Upper lobe of left lung (tissue), 6 donors: Measurements from ENCODE around the gene TMEM141. TPM values are rescaled to one million over a fixed set of nuclear protein-coding genes. Genes with fewer than 3 reads are reported as not detected.
A peak's percentile ranks its signal among the peaks of the same experiment; 100 is the strongest.
"Not testable (repeated sequence)": the region's sequence is repeated elsewhere in the genome, so short reads cannot be mapped to it uniquely, and the experiment has no call there.

Experiments
- ATAC-seq, 2 donors: fragments of 200-7000 bp; cut with Tn5 transposase; one replicate each; pipeline ENCODE4 v1.9.1; 2022; ENCODE audit warnings: mild to moderate bottlenecking in 2 of 2, moderate library complexity in 2 of 2; ENCODE audit not compliant: low FRiP score in 2 of 2
- DNase-seq, 2 donors: peaks; one replicate each; pipeline ENCODE4 v3.0.0-alpha.2; 2019 to 2020
- H3K27ac ChIP-seq, 4 donors: fragments of 200-600 bp; sonication (generic); one replicate each; pipeline ENCODE4 v1.5.1; 2016 to 2019
- H3K27me3 ChIP-seq, 4 donors: fragments of 200-600 bp; sonication (generic); one replicate each; pipeline ENCODE4 v1.5.1; 2017 to 2019
- H3K36me3 ChIP-seq, 4 donors: fragments of 200-600 bp; sonication (generic); one replicate each; pipeline ENCODE4 v1.5.1; 2016 to 2019
- H3K4me1 ChIP-seq, 4 donors: fragments of 200-600 bp; sonication (generic); one replicate each; pipeline ENCODE4 v1.5.1; 2018 to 2019
- H3K4me3 ChIP-seq, 4 donors: fragments of 200-600 bp; sonication (generic); one replicate each; pipeline ENCODE4 v1.5.1; 2017 to 2019; ENCODE audit warnings: mild to moderate bottlenecking in 2 of 4, moderate library complexity in 1 of 4
- H3K9me3 ChIP-seq, 4 donors: fragments of 200-600 bp; sonication (generic); one replicate each; pipeline ENCODE4 v1.5.1; 2018 to 2019
- EP300 ChIP-seq, 4 donors: sonication (generic); formaldehyde crosslinking; IDR thresholded peaks; one replicate each; pipeline ENCODE4 v1.5.1; 2017; ENCODE audit warnings: antibody characterized with exemption in 4 of 4, control low read depth in 2 of 4
- POLR2A ChIP-seq, 4 donors: fragments of 450-650 bp; IDR thresholded peaks; one replicate each; pipeline ENCODE4 v1.5.1; 2016 to 2017; ENCODE audit warnings: antibody characterized with exemption in 4 of 4, mild to moderate bottlenecking in 2 of 4
- POLR2AphosphoS5 ChIP-seq, 2 donors: sonication (generic); formaldehyde crosslinking; IDR thresholded peaks; one replicate each; pipeline ENCODE4 v1.5.1; 2017; ENCODE audit warnings: antibody characterized with exemption in 2 of 2
- WGBS, 2 donors: methylation state at CpG; one replicate each; pipeline ENCODE4 v1.1.5; 2017 to 2018; 5-methylcytosine and 5-hydroxymethylcytosine counted together
- total RNA-seq, 6 donors: library from RNA; depleted of rRNA in 4 of 6; stranded (reverse); fragments of >200 nt in 4 of 6; gene quantifications; one replicate each; pipeline versions ENCODE4 v1.1.0 to v1.2.1, GENCODE V29; 2016 to 2021
- TF ChIP-seq, protein P1 (sequence below), 6 experiments: fragments of 450-650 bp in 4 of 6; fragments of 200-600 bp in 2 of 6; sonication (generic) in 2 of 6; IDR thresholded peaks; one replicate each; pipeline ENCODE4 v1.5.1; 2016 to 2019; ENCODE audit warnings: antibody characterized with exemption in 6 of 6
- donor health status: DM: no; HTN: no; CAD: no; lungs with moderate emphysema.
- donor health status: DM: no; HTN: yes; CAD: no; lungs with severe emphysema.

TMEM141 gene
- total RNA-seq, 6 donors from 2014 or later: 55.5 to 134 (median 80.5) TPM

DNA sequence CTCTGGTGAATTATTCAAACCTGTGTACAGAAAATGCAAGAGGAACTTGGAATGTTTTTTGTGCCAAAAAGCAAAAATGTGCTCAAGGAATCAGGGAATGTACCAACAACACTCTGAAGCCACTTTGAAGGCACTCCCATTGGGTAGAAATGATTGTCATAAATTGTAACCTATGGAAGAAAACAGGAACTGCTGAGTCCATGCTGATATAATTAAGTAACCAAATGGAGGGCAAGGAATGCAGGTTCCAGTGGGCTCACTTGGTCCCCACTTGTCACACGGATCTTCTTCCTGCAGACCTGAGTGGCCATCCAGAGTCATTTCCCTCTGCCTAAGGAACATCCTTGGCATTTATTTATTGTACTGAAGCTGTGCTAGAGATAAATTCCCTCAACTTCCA, 39.9 kb upstream of the TMEM141 start:
- H3K4me1 ChIP-seq: peaks cover 0 to 11% (median 0%) of the 10 kb centered on the region in 4 donors
- ATAC-seq (no peak), DNase-seq (no peak)
- TF ChIP-seq EP300 (IDR thresholded peaks at IDR 0.05) (no peak), POLR2AphosphoS5 (IDR thresholded peaks at IDR 0.05) (no peak), POLR2A (IDR thresholded peaks at IDR 0.05) (no peak)
- TF ChIP-seq, protein P1, sequence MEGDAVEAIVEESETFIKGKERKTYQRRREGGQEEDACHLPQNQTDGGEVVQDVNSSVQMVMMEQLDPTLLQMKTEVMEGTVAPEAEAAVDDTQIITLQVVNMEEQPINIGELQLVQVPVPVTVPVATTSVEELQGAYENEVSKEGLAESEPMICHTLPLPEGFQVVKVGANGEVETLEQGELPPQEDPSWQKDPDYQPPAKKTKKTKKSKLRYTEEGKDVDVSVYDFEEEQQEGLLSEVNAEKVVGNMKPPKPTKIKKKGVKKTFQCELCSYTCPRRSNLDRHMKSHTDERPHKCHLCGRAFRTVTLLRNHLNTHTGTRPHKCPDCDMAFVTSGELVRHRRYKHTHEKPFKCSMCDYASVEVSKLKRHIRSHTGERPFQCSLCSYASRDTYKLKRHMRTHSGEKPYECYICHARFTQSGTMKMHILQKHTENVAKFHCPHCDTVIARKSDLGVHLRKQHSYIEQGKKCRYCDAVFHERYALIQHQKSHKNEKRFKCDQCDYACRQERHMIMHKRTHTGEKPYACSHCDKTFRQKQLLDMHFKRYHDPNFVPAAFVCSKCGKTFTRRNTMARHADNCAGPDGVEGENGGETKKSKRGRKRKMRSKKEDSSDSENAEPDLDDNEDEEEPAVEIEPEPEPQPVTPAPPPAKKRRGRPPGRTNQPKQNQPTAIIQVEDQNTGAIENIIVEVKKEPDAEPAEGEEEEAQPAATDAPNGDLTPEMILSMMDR (IDR thresholded peaks at IDR 0.05): no peak
- 59 to 94% methylated on average over 1 of the region's 1 CpG for WGBS, 2 donors
- H3K9me3 ChIP-seq: peaks cover 0 to 9% (median 3%) of the 10 kb centered on the region in 4 donors
- no peak overlapping the region for H3K4me3 ChIP-seq
- no peaks in the 10 kb centered on the region for H3K36me3 ChIP-seq
- H3K27ac ChIP-seq: no peak overlapping the region
- no peaks in the 10 kb centered on the region for H3K27me3 ChIP-seq

DNA sequence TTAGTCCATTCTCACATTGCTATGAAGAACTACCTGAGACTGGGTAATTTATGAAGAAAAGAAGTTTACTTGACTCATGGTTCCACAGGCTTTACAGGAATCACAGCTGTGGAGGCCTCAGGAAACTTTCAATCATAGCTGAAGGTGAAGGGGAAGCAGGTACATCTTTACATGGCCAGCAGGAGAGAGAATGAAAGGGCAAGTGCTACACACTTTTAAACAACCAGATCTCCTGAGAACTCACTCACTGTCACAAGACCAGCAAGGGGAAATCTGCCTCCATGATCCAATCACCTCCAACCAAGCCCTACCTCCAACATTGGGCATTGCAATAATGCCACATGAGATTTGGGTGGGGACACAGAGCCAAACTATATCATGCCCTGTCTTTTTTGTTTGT, 39.3 kb upstream of the TMEM141 start:
- peaks cover 0 to 11% (median 0%) of the 10 kb centered on the region in 4 donors for H3K4me1 ChIP-seq
- no peak overlapping the region for H3K27ac ChIP-seq
- ATAC-seq (no peak), DNase-seq (no peak)
- peaks cover 0 to 9% (median 3%) of the 10 kb centered on the region in 4 donors for H3K9me3 ChIP-seq
- TF ChIP-seq POLR2A (IDR thresholded peaks at IDR 0.05): no peak
- no peak for TF ChIP-seq POLR2AphosphoS5 (IDR thresholded peaks at IDR 0.05)
- H3K27me3 ChIP-seq: no peaks in the 10 kb centered on the region
- H3K36me3 ChIP-seq: no peaks in the 10 kb centered on the region
- no peak overlapping the region for H3K4me3 ChIP-seq

DNA sequence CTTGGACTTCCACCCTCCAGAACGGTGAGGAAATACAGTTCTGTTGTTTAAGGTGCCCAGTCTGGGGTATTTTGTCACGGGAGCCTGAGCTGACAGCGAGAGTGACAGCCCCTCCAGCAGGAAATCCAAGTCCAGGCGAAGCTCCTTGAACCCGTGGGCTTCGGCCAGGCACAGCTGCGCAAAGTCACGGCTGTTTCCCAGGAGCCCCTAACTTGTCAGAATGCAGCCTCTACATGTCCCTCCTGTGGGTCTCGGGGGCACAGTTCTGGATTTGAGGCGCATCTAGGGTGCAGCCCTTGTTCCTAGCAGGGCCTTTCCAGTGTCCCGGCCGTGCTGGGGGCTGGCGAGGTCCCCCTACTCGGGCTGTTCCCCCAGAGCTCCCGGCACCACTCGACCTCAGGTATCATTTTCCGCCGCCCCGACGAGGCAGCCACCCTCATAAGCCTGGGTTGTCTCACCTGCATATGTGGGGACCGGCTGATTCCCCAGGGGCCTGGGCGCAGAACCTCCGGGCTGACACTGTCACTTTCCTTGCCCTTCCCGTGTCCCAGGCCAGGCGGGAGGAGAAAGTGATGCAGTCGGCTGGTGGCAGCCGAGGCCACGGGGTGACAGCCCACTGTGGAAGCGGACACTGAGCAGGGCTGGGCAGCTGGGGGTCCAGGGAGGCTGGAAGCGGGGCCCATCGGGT, 37.6 kb upstream of the TMEM141 start:
- 81 to 84% methylated on average over 13 to 27 of the region's 31 CpGs for whole genome bisulfite sequencing, 2 donors
- TF ChIP-seq, protein P1 (IDR thresholded peaks at IDR 0.05): no peak
- no peak for TF ChIP-seq EP300 (IDR thresholded peaks at IDR 0.05)
- TF ChIP-seq POLR2AphosphoS5 (IDR thresholded peaks at IDR 0.05): no peak
- TF ChIP-seq POLR2A (IDR thresholded peaks at IDR 0.05): no peak
- Histone ChIP-seq H3K36me3 (no peaks in the 10 kb centered on the region), H3K9me3 (peaks cover 0 to 9% (median 3%) of the 10 kb centered on the region in 4 donors), H3K4me3 (no peak overlapping the region), H3K27ac (no peak overlapping the region), H3K27me3 (no peaks in the 10 kb centered on the region), H3K4me1 (peaks cover 0 to 7% (median 2%) of the 10 kb centered on the region in 4 donors)
- peak in 1 of 2 donors; percentile 62 for DNase-seq
- no peak for ATAC-seq

DNA sequence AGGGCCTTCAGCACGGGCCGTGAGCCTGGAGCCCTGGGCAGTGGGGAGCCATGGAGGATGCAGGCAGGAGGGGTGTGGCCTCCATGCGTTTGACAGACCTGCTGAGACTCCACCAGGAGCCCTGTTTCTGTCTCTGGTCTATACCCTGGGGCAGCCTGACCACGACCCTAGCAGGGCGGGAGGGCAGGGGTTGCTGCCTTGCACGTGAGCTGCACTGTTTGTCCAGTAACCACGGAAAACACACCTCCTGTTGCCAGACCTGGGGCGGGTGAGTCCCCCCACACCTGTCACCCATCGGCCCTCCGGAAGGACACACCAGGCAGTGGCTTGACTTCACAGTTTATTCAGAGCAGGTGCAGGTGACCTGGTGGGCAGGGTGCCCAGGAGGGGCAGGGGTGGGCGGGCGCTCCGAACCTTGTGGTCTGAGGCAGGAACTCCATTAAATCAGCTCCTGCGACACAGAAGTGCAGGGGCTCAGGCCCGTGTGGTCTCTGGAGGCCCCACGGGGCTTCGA, 37.0 kb upstream of the TMEM141 start:
- H3K4me3 ChIP-seq: no peak overlapping the region
- peaks cover 0 to 9% (median 3%) of the 10 kb centered on the region in 4 donors for H3K9me3 ChIP-seq
- no peaks in the 10 kb centered on the region for H3K36me3 ChIP-seq
- TF ChIP-seq, protein P1 (IDR thresholded peaks at IDR 0.05): no peak
- TF ChIP-seq POLR2AphosphoS5 (IDR thresholded peaks at IDR 0.05) (no peak), EP300 (IDR thresholded peaks at IDR 0.05) (no peak), POLR2A (IDR thresholded peaks at IDR 0.05) (no peak)
- no peak overlapping the region for H3K27ac ChIP-seq
- peak in 1 of 2 donors; percentile 55 for DNase-seq
- peaks cover 0 to 5% (median 2%) of the 10 kb centered on the region in 4 donors for H3K4me1 ChIP-seq
- no peaks in the 10 kb centered on the region for H3K27me3 ChIP-seq
- 77% methylated on average over 11 of the region's 17 CpGs; no CpG with 5 or more reads in 1 of the 2 donors for WGBS, 2 donors
- ATAC-seq: no peak

DNA sequence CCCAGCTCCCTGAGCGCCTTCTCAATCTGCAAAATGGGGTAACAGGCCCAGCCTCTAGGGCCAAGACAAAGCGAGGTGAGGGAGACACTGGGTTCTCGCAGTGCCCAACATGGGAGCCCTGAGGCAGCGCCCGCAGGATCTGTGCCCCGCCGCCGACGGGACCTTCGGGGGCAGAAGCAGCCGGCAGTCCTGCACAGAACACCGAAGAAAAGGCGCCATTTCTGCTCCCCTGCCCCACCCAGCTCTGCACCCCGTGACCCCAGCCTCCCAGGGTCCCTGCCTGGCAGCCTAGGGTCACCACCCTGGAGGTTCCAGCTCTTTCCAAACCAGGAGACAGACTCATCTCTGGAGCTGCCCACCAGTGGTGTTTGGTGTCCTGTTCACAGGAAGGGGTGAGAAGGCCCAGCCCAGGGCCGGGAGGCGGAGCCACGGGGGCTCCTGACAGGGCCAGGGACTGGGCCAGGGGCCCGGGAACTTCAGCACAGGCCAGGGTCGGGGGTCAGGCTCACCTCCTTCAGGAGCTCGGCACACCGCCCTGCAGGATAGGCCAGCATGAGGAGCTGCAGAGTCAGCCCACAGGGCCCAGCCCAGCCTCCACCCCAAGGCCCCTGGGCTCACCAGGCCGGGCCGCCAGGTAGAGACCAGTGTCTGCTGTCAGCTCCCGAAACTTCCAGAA, 36.4 kb upstream of the TMEM141 start:
- Histone ChIP-seq H3K4me1 (peaks cover 0 to 5% (median 0%) of the 10 kb centered on the region in 4 donors), H3K4me3 (no peak overlapping the region), H3K27ac (no peak overlapping the region), H3K27me3 (no peaks in the 10 kb centered on the region), H3K36me3 (no peaks in the 10 kb centered on the region), H3K9me3 (peaks cover 0 to 9% (median 3%) of the 10 kb centered on the region in 4 donors)
- DNase-seq: peak in 1 of 2 donors; percentile 76
- 81 to 84% methylated on average over 11 to 24 of the region's 24 CpGs for WGBS, 2 donors
- TF ChIP-seq POLR2A (IDR thresholded peaks at IDR 0.05) (no peak), EP300 (IDR thresholded peaks at IDR 0.05) (no peak), POLR2AphosphoS5 (IDR thresholded peaks at IDR 0.05) (no peak)
- TF ChIP-seq, protein P1 (IDR thresholded peaks at IDR 0.05): no peak
- ATAC-seq: no peak

DNA sequence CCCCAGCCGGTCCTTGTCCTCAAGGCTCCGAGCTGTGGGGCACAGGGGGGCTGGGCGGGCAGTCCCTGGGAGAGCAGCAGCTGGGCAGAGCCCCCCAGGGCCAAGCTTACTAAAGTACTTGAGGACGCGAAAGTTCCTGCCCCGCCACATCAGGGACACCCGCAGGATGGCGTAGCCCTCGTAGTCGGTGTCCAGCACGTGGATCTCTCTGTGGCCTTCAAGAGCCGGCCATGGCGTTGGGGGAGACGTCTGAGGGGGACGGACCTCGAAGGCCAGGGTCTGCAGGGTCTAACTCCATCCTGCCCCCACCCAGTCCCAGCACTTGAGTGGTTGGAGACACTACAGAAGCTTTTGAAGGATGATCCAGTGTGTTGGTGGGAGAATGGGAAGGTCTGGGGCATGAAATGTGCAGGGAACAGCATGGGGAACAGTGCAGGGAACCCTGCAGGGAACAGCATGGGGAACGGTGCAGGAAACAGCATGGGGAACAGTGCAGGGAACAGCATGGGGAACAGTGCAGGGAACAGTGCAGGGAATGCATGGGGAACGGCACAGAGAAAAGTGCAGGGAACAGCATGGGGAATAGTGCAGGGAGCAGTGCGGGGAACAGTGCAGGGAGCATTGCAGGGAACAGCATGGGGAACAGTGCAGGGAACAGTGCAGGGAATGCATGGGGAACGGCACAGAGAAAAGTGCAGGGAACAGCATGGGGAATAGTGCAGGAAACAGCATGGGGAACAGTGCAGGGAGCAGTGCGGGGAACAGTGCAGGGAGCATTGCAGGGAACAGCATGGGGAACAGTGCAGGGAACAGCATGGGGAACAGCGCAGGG, 35.6 kb upstream of the TMEM141 start:
- not testable (repeated sequence) for ATAC-seq, H3K9me3 ChIP-seq, DNase-seq, H3K36me3 ChIP-seq, H3K4me3 ChIP-seq, H3K4me1 ChIP-seq, H3K27me3 ChIP-seq, H3K27ac ChIP-seq
- WGBS, 2 donors: 92 to 93% methylated on average over 12 to 22 of the region's 22 CpGs
